GM23338 (cell line): ENCODE results near the gene FBXO2.
"Not testable (repeated sequence)": the region's sequence is repeated elsewhere in the genome, so short reads cannot be mapped to it uniquely, and the experiment has no call there.

ENCODE experiments used
- CREB1 ChIP-seq: fragments of 250-450 bp; sonication (Bioruptor Pico); IDR thresholded peaks from 2 replicates; pipeline ENCODE4 v1.5.0; 2020; ENCODE audit warnings: low read depth, mild to moderate bottlenecking, moderate library complexity
- CTCF ChIP-seq, 2 experiments: fragments of 200-600 bp in 1 of 2; sonication (generic) in 1 of 2; conservative IDR thresholded peaks; 2 replicates each; pipeline versions ENCODE4 v1.5.1 to v1.6.1; 2016 to 2017; ENCODE audit warnings: antibody characterized with exemption in 2 of 2, low read depth in 2 of 2, mild to moderate bottlenecking in 2 of 2, moderate library complexity in 1 of 2
- EZH2 ChIP-seq: fragments of 200-600 bp; sonication (generic); IDR thresholded peaks from one replicate; pipeline ENCODE4 v1.8.0; 2017; ENCODE audit warnings: antibody characterized with exemption, mild to moderate bottlenecking, low read depth; ENCODE audit not compliant: unreplicated experiment
- POLR2AphosphoS5 ChIP-seq: IDR thresholded peaks from 2 replicates; pipeline ENCODE4 v1.6.1; 2016; ENCODE audit warnings: antibody characterized with exemption, low read depth
- STAT1 ChIP-seq: IDR thresholded peaks from one replicate; pipeline ENCODE4 v1.6.1; 2016; ENCODE audit warnings: antibody characterized with exemption; ENCODE audit not compliant: unreplicated experiment
- ZNF331 ChIP-seq: fragments of 250-450 bp; sonication (Bioruptor Pico); IDR thresholded peaks from 2 replicates; pipeline ENCODE4 v1.5.0; 2020; ENCODE audit warnings: low read depth, mild to moderate bottlenecking, moderate library complexity

GRCh38 chr1:11642418-11643017 is 11.7 kb downstream of the FBXO2 start:
- peak; percentile 98 to 99 for TF ChIP-seq CTCF (conservative IDR thresholded peaks at IDR 0.05; ENCODE audit: low read depth in 2 of 2)
- not testable (repeated sequence) for TF ChIP-seq ZNF331 (CRISPR knock-in tag); POLR2AphosphoS5; CREB1; STAT1; EZH2
